IPS DF 4.7 (cell line): ENCODE results near the gene PRKD3.

Source experiments
- DNase-seq: peaks from one replicate; pipeline ENCODE4 v3.0.0-alpha.2; 2013; ENCODE audit warnings: low spot score; ENCODE audit errors: extremely low read depth

The PRKD3 gene

DNA sequence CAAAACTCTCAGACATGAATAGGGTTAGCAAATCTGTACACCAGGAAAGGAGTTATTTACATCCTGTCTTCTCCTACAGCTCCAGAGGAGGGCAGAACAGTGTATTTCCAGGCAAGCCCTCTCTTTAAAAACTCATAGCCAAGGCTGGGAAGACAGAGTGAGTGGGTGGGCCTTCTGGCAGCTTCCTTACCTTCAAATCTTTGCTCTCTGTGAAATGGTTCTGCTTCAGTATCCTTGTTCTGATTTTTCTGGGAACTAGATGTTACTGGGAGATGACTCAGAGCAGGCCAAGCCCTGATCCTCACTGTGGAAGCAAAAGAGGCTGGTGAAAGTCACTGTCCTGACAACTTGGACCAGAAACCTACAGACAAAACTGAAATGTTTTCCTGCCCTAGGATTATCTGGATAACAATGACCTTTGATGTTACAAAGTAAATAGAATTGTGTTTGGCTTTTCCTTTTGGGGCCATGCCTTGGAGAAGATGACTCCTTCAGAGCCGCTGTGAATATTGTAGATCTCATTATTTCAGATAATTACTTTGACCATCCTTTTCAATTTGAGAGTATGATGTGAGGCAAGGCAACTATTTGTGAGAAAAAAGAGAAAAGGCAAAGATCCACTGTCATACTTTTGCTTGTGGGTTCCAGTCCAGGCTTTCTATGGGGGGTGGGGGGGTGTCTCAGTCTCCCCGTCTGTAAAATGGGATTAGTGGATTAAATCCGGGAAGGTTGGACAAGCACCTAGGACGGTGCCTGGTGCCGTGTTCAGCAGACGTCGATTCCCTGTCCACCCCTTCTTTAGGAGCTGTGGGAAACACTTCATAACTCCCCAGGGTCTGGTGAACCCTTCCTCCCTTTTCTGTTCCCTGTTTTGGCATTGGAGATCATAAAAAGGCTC, 19.2 kb upstream of the PRKD3 start:
- no peak for DNase-seq

GRCh38 chr2:37342591-37343220, 18.1 kb upstream of the PRKD3 start:
- DNase-seq = no peak

- DNase-seq = no peak
These were observed 16.0 kb upstream of the PRKD3 start for GRCh38 chr2:37340637-37341036.

- no peak for DNase-seq
These were observed 14.3 kb upstream of the PRKD3 start for GRCh38 chr2:37338933-37339332.

- DNase-seq = no peak
These were observed 13.1 kb upstream of the PRKD3 start for GRCh38 chr2:37337620-37338280.

DNA sequence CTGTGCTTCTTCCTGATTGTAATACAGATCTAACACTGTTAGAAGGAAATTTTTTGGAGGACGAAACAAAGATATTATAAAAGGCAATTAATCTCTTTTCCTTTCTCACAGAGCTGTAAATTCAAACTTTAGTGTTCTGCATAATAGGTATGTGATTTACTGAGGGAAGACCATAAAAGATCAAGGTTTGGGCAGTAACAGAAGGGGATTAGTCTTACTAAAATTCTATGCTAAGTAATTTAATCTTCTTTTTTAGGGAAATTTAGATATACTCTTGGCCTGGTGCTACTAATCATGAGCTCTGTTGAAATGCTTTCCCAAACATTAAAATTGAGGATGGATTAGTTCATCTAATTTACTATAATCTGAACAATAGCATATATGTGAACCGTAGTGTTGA, 11.0 kb upstream of the PRKD3 start:
- no peak for DNase-seq

DNA sequence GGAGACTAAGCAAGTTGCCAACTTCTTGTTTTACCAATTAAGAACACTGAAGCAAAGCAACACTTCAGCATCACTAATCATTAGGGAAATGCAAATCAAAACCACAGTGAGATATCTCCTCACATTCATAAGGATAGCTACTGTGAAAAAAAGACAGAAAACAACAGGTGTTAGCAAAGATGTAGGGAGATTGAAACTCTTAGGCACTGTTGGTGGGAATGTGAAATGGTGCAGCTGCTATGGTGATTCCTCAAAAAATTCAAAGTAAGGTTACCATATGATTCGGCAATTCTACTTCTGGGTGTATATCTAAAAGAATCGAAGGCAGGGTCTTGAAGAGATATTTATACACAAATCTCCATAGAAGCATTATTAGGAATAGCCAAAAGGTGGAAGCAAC, 8.6 kb upstream of the PRKD3 start:
- no peak for DNase-seq

DNA sequence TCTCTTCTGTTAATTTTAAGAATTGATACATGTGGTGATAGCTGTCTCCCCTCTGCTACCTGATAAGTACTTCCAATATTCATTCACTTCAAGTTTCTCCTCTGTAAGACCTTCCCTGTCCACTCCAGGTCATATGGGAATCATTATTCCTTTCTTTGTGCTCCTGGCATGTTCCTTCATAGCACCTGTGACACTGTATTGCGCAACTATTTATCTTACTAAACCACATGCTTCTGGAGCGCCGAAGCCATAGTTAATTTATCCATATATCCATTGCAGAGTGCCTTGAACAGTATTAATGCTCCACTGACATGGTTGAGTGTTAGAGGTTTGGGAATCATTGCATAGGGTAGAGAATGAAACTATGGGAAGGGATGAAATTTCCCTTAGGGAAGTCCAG, 7.9 kb upstream of the PRKD3 start:
- DNase-seq = no peak

DNA sequence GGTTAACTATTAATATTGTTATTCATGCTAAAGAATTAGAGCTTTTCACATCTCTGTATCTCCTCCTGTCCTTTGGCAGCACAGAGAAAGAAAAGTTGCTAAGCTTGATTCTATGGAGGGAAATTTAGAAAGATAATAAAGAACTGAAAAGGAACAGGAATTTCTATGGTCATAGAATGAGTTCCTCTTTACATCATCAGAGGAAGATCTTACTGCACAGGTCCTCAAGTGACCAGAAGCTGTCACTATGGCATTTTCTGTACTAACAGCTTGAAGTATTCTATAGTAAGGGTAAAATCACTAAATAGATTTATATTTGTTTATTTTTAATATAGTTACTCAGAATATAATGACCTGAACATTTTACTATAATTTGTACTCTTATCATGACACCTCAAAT, 6.0 kb upstream of the PRKD3 start:
- DNase-seq = no peak

DNA sequence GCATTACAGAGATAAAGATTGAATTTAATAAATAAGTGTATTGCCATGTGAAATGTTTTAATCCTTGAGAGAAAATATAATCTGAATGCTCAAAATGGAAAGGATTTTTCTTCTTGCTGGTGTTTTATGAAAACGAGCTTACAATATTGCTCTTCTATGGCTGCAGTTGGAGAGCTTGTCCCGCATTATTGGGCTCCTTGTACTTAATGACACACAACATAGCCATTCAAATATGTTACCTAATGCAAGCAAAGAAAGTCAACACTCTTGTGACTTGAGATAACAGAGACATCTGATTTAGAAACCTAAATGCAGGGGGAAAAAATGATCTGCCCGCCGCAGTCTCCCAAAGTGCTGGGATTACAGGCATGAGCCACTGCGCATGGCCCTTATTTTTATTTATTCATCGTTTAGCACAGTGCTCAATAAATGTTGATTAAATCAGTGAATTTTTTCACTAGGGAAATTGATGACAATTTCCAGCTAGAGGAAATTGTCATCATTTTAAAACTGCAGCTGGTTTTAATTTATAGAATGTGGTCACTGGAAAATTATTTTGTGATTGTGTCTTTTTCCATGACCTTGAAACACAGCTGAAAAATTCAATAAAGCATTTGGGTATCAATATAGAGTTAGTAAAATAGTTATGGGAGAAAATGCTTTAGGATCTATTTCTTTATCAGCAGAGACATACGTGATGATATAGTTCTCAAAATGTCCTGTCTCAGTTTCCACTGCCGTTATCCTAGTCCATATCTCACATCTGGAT, 2.4 kb upstream of the PRKD3 start:
- DNase-seq = no peak

- DNase-seq = no peak
These were observed 1.7 kb upstream of the PRKD3 start for GRCh38 chr2:37326285-37326684.

GRCh38 chr2:37325625-37326071, 1.0 kb upstream of the PRKD3 start:
- no peak for DNase-seq

DNA sequence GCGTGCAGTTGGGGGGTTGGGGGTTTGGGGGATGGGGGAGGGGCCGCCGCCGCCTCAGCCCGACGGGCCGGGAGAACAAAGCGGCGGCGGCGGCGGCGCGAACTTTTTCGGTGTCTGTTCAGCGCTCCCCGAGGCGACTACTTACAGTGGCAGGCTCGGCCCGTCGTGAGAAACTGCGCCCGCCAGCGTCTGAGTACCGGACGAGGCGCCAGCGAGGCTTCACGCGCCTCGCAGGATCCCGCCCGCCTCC, 172 bp downstream of the PRKD3 start:
- DNase-seq = no peak

GRCh38 chr2:37323781-37324535, 675 bp downstream of the PRKD3 start:
- DNase-seq = no peak

DNA sequence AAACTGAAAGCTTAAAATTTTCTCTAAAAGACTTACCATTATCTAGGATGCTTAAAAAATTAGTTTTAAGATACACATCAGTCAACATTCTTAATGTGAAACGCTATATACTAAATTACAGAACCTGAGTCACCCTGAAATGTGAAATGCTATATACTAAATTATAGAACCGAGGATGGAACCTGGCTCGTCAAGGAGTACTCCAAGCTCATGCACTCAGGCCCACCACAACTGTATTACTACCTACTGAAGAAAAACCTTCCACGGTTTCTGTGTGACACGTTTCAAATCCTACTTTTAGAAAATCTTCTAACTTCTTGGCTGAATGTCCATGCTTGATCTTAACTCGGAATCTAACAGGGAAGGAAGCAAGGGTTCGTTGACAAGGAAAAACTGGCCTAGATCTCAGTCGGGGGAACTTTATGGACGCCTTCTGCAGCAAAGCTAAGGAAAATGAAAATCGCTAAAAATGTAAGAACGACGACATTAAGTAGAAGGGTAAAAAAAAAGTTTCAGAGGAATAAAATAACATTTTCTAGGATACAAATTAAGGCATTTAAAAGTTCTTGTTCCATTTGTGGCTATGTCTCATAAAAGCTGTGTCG, 1.4 kb downstream of the PRKD3 start:
- DNase-seq = no peak

GRCh38 chr2:37322368-37322767, 2.3 kb downstream of the PRKD3 start:
- no peak for DNase-seq

- no peak for DNase-seq
These were observed 3.5 kb downstream of the PRKD3 start for GRCh38 chr2:37321029-37321682.

DNA sequence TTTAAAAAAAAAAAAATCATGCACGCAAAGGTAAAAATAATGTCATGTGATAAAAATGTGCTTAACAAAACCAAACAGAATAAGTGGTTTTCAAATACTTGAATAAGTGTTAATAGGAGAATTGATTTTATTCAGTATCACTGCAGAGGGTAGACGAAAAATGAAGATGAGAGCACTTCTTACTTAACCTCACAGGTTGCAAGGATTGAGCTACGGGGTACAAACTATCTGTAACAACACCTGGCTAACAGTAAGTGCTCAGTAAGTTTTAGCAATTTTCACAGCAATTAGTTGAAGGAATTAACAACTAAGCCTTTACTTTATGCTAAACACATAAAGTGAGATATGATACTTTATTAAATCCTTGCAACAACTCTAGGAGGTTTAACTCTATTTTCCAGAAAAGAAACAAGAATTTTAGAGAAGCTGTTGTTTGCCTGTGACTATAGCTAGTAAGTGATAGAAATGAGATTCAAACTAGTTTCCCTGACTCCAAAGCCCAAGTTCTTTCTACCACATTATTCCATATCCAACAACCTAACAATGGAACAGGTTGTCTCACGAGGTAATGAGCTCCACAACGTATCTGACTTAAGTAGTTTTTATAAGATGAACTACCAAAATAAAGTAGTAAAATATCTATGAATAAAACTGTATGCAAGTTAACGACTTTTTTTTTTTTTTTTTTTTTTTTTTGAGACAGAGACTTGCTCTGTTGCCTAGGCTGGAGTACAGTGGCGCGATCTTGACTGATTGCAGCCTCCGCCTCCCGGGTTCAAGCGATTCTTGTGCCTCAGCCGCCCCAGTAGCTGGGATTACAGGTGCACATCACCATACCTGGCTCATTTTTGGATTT, 4.7 kb downstream of the PRKD3 start:
- DNase-seq = no peak

DNA sequence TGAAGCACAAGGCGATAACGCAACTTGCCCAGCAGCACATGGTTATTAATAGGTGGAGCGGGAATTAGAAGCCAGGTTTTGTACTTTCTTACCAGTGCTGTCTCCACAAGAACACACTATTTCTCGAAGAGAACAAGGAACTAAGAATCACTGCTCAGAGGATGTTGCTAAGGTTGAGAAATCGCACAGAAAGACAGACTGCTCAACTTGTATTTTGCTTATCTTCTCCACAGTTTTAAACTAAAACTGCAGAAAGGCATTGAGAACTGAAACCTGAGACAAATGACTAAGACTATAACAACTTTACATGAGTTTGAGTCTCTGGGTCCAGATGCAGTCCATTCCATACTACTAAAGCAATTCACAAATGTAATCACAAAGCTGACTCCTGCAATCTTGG, 6.2 kb downstream of the PRKD3 start:
- no peak for DNase-seq
